ENCODE results near the gene EMX2. TPM values are rescaled to one million over a fixed set of nuclear protein-coding genes. Genes with fewer than 3 reads are reported as not detected.

The EMX2 gene
- total and polyA plus RNA-seq, 7 donors = 0.69 to 3.4 (median 1.2) TPM

DNA sequence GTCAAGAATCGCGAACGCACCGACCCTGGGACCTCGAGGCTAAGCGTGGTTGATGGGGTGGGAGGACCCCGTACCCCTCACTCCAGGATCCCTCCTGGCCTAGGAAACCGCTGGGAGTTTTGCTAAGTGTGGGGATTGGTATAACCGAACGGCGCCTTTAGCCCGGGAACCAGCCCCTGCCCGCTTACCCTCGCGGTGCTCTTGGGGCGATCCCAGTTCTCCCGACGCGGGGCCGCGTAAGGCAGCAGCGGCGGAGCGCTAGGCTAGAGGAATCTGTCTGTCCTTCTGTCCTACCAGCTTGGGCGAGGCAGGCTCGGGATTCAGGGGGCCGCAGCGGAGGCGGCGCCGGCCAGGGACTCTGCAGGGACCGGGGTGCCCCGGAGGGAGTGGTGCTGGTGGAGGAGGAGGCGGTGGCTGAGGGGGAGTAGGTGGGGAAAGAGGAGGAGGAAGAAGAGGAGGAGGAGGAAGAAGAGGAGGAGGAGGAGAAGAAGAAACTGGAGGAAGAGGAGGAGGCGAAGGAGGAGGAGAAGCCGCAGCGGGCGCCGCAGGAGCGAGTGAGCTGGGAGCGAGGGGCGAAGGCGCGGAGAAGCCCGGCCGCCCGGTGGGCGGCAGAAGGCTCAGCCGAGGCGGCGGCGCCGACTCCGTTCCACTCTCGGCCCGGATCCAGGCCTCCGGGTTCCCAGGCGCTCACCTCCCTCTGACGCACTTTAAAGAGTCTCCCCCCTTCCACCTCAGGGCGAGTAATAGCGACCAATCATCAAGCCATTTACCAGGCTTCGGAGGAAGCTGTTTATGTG lies 439 bp upstream of the EMX2 start:
- Histone ChIP-seq H3K36me3 (ENCODE audit: insufficient read depth in 1 of 2, low read depth in 1 of 2) (no peaks in the 10 kb centered on the region), H3K27ac (peak overlapping the region; percentile 53), H3K4me1 (peaks cover 14% of the 10 kb centered on the region), H3K9me3 (no peaks in the 10 kb centered on the region), H3K4me3 (peak overlapping the region; percentile 68), H3K27me3 (ENCODE audit: insufficient read depth in 3 of 3, low read length in 2 of 3) (peaks cover 0 to 96% (median 28%) of the 10 kb centered on the region in 3 donors)
- 2 to 5% (median 4%) methylated on average over 54 to 62 of the region's 62 CpGs for WGBS, 3 donors
- DNase-seq = peak; percentile 61 to 89
- peak; percentile 47 to 74 (median 64) for ATAC-seq
- TF ChIP-seq, protein P1, sequence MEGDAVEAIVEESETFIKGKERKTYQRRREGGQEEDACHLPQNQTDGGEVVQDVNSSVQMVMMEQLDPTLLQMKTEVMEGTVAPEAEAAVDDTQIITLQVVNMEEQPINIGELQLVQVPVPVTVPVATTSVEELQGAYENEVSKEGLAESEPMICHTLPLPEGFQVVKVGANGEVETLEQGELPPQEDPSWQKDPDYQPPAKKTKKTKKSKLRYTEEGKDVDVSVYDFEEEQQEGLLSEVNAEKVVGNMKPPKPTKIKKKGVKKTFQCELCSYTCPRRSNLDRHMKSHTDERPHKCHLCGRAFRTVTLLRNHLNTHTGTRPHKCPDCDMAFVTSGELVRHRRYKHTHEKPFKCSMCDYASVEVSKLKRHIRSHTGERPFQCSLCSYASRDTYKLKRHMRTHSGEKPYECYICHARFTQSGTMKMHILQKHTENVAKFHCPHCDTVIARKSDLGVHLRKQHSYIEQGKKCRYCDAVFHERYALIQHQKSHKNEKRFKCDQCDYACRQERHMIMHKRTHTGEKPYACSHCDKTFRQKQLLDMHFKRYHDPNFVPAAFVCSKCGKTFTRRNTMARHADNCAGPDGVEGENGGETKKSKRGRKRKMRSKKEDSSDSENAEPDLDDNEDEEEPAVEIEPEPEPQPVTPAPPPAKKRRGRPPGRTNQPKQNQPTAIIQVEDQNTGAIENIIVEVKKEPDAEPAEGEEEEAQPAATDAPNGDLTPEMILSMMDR (IDR thresholded peaks at IDR 0.05) = no peak
- intact Hi-C loops (cut with DNase I) = loop anchor here in 1 of 2 donors (5.0 to 10.0 kb wide), 2 partner anchors 193 to 505 kb away; partner anchors contain the start of gene RAB11FIP2

DNA sequence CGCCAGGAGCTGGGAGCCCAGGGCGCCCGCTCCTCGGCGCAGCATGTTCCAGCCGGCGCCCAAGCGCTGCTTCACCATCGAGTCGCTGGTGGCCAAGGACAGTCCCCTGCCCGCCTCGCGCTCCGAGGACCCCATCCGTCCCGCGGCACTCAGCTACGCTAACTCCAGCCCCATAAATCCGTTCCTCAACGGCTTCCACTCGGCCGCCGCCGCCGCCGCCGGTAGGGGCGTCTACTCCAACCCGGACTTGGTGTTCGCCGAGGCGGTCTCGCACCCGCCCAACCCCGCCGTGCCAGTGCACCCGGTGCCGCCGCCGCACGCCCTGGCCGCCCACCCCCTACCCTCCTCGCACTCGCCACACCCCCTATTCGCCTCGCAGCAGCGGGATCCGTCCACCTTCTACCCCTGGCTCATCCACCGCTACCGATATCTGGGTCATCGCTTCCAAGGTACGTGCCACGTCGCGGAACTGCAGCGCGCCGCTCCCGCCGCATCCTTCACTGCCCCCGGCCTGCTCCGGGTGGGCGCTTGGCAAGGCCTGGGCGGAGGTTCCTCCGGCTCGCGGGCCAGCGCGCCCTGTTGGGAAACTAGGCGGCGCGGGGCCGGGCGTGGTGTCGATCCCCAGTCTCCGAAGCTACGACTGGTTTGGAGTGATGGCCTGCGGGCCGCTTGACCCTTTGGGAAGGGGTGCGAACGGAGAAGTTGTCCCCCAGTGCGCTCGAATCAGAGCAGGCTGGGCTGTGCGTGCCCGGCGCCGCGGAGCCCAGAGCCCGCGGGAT lies 868 bp downstream of the EMX2 start:
- H3K27me3 ChIP-seq (ENCODE audit: insufficient read depth in 3 of 3, low read length in 2 of 3) = peaks cover 0 to 96% (median 31%) of the 10 kb centered on the region in 3 donors
- H3K9me3 ChIP-seq = no peaks in the 10 kb centered on the region
- H3K4me1 ChIP-seq = peaks cover 14% of the 10 kb centered on the region
- H3K36me3 ChIP-seq (ENCODE audit: insufficient read depth in 1 of 2, low read depth in 1 of 2) = no peaks in the 10 kb centered on the region
- ATAC-seq (peak; percentile 21 to 28 (median 24)), DNase-seq (peak in 1 of 2 donors; percentile 71)
- TF ChIP-seq, protein P1 (IDR thresholded peaks at IDR 0.05) = no peak
- peak overlapping the region; percentile 60 for H3K27ac ChIP-seq
- intact Hi-C loops (cut with DNase I) = loop anchor here in 1 of 2 donors (5.0 to 10.0 kb wide), 2 partner anchors 191 to 504 kb away; partner anchors contain the start of gene RAB11FIP2
- H3K4me3 ChIP-seq = peak overlapping the region; percentile 68
- 1% methylated on average over 82 to 90 of the region's 90 CpGs for WGBS, 3 donors

DNA sequence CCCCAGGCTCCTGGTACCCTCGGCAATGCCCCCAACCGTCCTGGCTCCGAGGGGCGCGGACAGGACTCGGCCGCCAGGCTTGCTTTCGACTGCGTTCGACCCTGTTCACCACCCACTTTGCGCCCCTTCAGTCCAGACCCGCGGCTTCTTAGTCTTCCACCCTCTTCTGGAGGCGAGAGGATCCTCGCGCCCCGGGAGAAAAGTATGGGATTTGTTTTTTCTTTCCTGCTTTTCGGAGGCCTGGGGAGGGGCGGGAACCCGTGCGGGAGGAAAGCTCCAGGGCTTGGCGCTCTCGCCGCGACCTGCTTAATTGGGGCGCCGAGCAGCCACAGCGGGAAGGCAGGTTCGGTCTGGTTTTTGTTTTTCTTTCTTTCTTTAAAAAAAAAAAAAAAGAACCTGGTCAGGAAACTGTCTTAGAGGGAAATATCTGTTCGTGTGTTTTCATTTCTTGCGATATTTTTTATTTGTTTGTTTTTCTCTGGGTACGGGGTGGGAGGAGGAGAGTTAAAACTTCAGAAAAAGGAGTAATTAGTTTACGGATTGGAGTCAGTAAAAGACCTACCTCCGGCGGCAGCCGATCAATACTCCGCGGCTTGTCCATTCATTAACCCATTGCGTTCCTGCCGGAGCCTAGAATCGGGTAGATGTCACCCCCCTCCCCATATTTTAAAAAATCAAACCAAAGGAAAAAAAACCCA lies 1.6 kb downstream of the EMX2 start:
- ATAC-seq = peak in 1 of 4 donors; percentile 7
- H3K9me3 ChIP-seq = no peaks in the 10 kb centered on the region
- intact Hi-C loops (cut with DNase I) = loop anchor here in 1 of 2 donors (5.0 to 10.0 kb wide), 2 partner anchors 191 to 503 kb away; partner anchors contain the start of gene RAB11FIP2
- peaks cover 0 to 96% (median 31%) of the 10 kb centered on the region in 3 donors for H3K27me3 ChIP-seq (ENCODE audit: insufficient read depth in 3 of 3, low read length in 2 of 3)
- WGBS, 3 donors = 1 to 2% (median 2%) methylated on average over 41 of the region's 41 CpGs
- H3K36me3 ChIP-seq (ENCODE audit: insufficient read depth in 1 of 2, low read depth in 1 of 2) = no peaks in the 10 kb centered on the region
- H3K27ac ChIP-seq = peak overlapping the region; percentile 60
- peak overlapping the region; percentile 68 for H3K4me3 ChIP-seq
- TF ChIP-seq, protein P1 (IDR thresholded peaks at IDR 0.05) = no peak
- DNase-seq = no peak
- peaks cover 14% of the 10 kb centered on the region for H3K4me1 ChIP-seq

DNA sequence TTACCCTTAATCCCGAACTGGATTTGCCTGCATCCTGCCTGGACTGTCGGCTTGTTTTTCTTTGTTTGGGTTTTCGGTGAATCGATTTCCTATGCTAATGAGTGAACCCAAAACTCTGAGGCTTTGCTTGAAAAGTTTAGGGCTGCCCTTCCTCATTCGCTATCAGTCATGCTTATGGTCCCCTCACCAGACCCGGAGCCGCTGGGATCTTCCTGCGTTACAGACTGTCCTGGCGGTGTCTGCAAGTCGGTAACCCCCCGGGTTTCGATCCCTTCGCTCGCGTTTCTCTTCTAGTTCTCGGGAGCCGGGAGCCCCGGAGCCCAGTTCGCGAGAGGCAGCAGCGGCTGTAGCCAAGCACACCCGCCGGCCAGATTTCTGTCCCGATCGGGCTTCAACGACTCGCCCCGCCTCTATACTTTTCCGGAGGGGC lies 2.2 kb downstream of the EMX2 start:
- peaks cover 0 to 96% (median 31%) of the 10 kb centered on the region in 3 donors for H3K27me3 ChIP-seq (ENCODE audit: insufficient read depth in 3 of 3, low read length in 2 of 3)
- TF ChIP-seq, protein P1 (IDR thresholded peaks at IDR 0.05) = no peak

More for the DNA sequence above, 2.2 kb downstream of the EMX2 start:
- 1 to 3% (median 2%) methylated on average over 29 of the region's 29 CpGs for WGBS, 3 donors
- no peaks in the 10 kb centered on the region for H3K9me3 ChIP-seq
- H3K36me3 ChIP-seq (ENCODE audit: insufficient read depth in 1 of 2, low read depth in 1 of 2) = no peaks in the 10 kb centered on the region
- H3K4me1 ChIP-seq = peaks cover 14% of the 10 kb centered on the region
- peak overlapping the region; percentile 41 for H3K27ac ChIP-seq
- intact Hi-C loops (cut with DNase I) = loop anchor here in 1 of 2 donors (5.0 to 10.0 kb wide), 2 partner anchors 190 to 503 kb away; partner anchors contain the start of gene RAB11FIP2
- ATAC-seq (no peak), DNase-seq (no peak)
- H3K4me3 ChIP-seq = peak overlapping the region; percentile 68

Measured in psoas muscle (tissue), 8 donors.